ENCODE results near the gene AJM1.

DNA sequence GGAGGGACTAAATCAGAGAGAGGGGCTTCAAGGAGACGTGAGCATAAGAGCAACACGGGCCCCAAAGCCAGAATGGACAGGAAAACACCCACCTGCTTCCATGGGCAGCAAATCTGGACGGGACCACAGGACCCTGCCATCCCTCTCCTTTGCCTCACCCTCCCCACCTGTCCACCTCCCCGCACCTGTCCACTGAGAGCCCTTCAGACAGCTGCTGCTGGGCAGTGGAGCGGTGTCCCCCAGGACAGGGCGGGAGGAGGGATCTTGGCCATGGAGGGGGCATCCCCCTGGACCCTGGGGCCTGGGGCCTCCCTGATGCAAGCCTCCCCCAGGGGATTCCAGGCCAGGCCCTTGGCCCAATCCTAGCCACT, 43.6 kb upstream of the AJM1 start:
- TF ChIP-seq, protein P1, sequence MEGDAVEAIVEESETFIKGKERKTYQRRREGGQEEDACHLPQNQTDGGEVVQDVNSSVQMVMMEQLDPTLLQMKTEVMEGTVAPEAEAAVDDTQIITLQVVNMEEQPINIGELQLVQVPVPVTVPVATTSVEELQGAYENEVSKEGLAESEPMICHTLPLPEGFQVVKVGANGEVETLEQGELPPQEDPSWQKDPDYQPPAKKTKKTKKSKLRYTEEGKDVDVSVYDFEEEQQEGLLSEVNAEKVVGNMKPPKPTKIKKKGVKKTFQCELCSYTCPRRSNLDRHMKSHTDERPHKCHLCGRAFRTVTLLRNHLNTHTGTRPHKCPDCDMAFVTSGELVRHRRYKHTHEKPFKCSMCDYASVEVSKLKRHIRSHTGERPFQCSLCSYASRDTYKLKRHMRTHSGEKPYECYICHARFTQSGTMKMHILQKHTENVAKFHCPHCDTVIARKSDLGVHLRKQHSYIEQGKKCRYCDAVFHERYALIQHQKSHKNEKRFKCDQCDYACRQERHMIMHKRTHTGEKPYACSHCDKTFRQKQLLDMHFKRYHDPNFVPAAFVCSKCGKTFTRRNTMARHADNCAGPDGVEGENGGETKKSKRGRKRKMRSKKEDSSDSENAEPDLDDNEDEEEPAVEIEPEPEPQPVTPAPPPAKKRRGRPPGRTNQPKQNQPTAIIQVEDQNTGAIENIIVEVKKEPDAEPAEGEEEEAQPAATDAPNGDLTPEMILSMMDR (IDR thresholded peaks at IDR 0.05): no peak
- no peak for TF ChIP-seq POLR2A (IDR thresholded peaks at IDR 0.05)
